ENCODE data around the gene HBB.

- TF ChIP-seq, protein P1, sequence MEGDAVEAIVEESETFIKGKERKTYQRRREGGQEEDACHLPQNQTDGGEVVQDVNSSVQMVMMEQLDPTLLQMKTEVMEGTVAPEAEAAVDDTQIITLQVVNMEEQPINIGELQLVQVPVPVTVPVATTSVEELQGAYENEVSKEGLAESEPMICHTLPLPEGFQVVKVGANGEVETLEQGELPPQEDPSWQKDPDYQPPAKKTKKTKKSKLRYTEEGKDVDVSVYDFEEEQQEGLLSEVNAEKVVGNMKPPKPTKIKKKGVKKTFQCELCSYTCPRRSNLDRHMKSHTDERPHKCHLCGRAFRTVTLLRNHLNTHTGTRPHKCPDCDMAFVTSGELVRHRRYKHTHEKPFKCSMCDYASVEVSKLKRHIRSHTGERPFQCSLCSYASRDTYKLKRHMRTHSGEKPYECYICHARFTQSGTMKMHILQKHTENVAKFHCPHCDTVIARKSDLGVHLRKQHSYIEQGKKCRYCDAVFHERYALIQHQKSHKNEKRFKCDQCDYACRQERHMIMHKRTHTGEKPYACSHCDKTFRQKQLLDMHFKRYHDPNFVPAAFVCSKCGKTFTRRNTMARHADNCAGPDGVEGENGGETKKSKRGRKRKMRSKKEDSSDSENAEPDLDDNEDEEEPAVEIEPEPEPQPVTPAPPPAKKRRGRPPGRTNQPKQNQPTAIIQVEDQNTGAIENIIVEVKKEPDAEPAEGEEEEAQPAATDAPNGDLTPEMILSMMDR (conservative IDR thresholded peaks at IDR 0.05; ENCODE audit: low read depth, low read length): no peak
- TF ChIP-seq RAD21 (IDR thresholded peaks at IDR 0.05; ENCODE audit: low read length): no peak
Observed at GRCh38 chr11:5235364-5236095, 8.7 kb upstream of the HBB start.
